ENCODE measurements around the gene NKG7. TPM values are rescaled to one million over a fixed set of nuclear protein-coding genes. Genes with fewer than 3 reads are reported as not detected.

The NKG7 gene
- total RNA-seq, 1 donor from 2014 or later = 332 TPM

DNA sequence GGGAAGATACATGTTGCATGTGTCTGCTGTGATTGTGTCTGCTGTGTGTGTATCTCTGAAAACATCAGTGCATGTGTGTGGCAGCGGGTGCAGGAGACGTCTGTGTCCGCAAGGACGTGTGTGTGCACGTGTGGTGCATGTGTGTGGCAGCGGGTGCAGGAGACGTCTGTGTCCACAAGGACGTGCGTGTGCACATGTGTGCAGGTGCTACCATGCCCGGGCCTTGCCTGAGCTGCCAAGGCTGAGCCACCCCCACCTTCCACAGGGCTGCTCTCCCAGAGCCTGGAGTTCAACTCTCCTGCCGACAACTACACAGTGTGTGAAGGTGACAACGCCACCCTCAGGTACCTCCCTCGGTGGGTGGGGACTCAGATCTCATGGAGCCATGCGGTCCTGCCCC is 50.7 kb downstream of the NKG7 start:
- peaks cover 12% of the 10 kb centered on the region for H3K4me1 Mint-ChIP-seq (ENCODE audit: low read depth)
- no peak for DNase-seq (ENCODE audit: low spot score)
- H3K27ac Mint-ChIP-seq = no peak overlapping the region
- H3K9me3 Mint-ChIP-seq = no peaks in the 10 kb centered on the region
- intact Hi-C loops (cut with micrococcal nuclease) = no loop called here
- H3K27me3 Mint-ChIP-seq (ENCODE audit: low read depth) = peaks cover 33% of the 10 kb centered on the region
- no peak overlapping the region for H3K4me3 Mint-ChIP-seq (ENCODE audit: low read depth)
- H3K36me3 Mint-ChIP-seq (ENCODE audit: low read depth) = no peaks in the 10 kb centered on the region

Other genes with a start within 250 kb of the NKG7 start
- gene SIGLEC9, start 247.7 kb downstream of the NKG7 start, total RNA-seq = 0.18 TPM in 1 of 2 replicates, not detected in the other
- not detected in 2 replicates for gene SIGLEC7, start 230.4 kb downstream of the NKG7 start, total RNA-seq
- 14.3 and 17.0 TPM in 2 replicates for gene CD33, start 147.6 kb downstream of the NKG7 start, total RNA-seq
- not detected in 2 replicates for gene SIGLECL1, start 121.6 kb downstream of the NKG7 start, total RNA-seq
- 7.0 TPM in 2 replicates for gene IGLON5, start 61.0 kb downstream of the NKG7 start, total RNA-seq
- 9.5 and 10.4 TPM in 2 replicates for gene VSIG10L, start 30.5 kb downstream of the NKG7 start, total RNA-seq
- gene ETFB, start 6.3 kb downstream of the NKG7 start, total RNA-seq = 209 and 215 TPM in 2 replicates
- 13.8 and 14.9 TPM in 2 replicates for gene CLDND2, start 3.7 kb downstream of the NKG7 start, total RNA-seq
- gene LIM2, start 15.3 kb upstream of the NKG7 start, total RNA-seq = not detected in 2 replicates
- gene C19orf84, start 17.9 kb upstream of the NKG7 start, total RNA-seq = 0.14 and 0.27 TPM in 2 replicates
- gene SIGLEC10, start 45.0 kb upstream of the NKG7 start, total RNA-seq = 4.0 and 6.6 TPM in 2 replicates
- gene SIGLEC8, start 85.8 kb upstream of the NKG7 start, total RNA-seq = 0.07 and 0.18 TPM in 2 replicates
- gene CEACAM18, start 105.9 kb upstream of the NKG7 start, total RNA-seq = not detected in 2 replicates
- gene SIGLEC12, start 129.1 kb upstream of the NKG7 start, total RNA-seq = 4.5 and 4.6 TPM in 2 replicates
- 1.2 and 1.7 TPM in 2 replicates for gene SIGLEC6, start 159.0 kb upstream of the NKG7 start, total RNA-seq
- 11.0 and 13.4 TPM in 2 replicates for gene ZNF175, start 198.6 kb upstream of the NKG7 start, total RNA-seq

All from activated T-helper 2 cell treated with anti-CD3 and anti-CD28 coated beads, Interferon-gamma antibody, Interleukin-2, Interleukin-4, amounts not matched to agents 10 μg/mL and 5 μg/mL and 100 μg/mL, durations not matched to agents 14 hours and 24 hours and 36 hours (primary cell).